Esophagus muscularis mucosa (tissue), 4 donors: ENCODE data around the gene TIGD4. TPM values are rescaled to one million over a fixed set of nuclear protein-coding genes. Genes with fewer than 3 reads are reported as not detected.

Experiments
- DNase-seq: peaks from one replicate; pipeline ENCODE4 v3.0.0-alpha.2; 2017; ENCODE audit errors: extremely low spot score
- H3K27ac ChIP-seq, 4 donors: fragments of 200-600 bp; sonication (generic); replicated peaks in 1 of 4; 1 replicate in 3 of 4; 2 replicates in 1 of 4; pipeline ENCODE4 v1.5.1; 2016 to 2019; ENCODE audit warnings: mild to moderate bottlenecking in 1 of 4
- H3K27me3 ChIP-seq, 4 donors: fragments of 200-600 bp; sonication (generic); one replicate each; pipeline versions ENCODE4 v1.5.1 to v1.6.0; 2016 to 2019
- H3K36me3 ChIP-seq, 4 donors: fragments of 200-600 bp; sonication (generic); one replicate each; pipeline ENCODE4 v1.5.1; 2016 to 2019
- H3K4me1 ChIP-seq, 4 donors: fragments of 200-600 bp; sonication (generic); one replicate each; pipeline ENCODE4 v1.5.1; 2016 to 2019
- H3K4me3 ChIP-seq, 4 donors: fragments of 200-600 bp; sonication (generic); 1 replicate in 2 of 4; 2 replicates in 2 of 4; pipeline ENCODE4 v1.5.1; 2016 to 2019; ENCODE audit warnings: mild to moderate bottlenecking in 4 of 4, moderate library complexity in 1 of 4
- H3K9me3 ChIP-seq, 4 donors: fragments of 200-600 bp; sonication (generic); 1 replicate in 3 of 4; 2 replicates in 1 of 4; pipeline ENCODE4 v1.5.1; 2016 to 2019
- EP300 ChIP-seq: sonication (generic); formaldehyde crosslinking; IDR thresholded peaks from one replicate; pipeline ENCODE4 v1.6.1; 2017; ENCODE audit warnings: antibody characterized with exemption
- POLR2A ChIP-seq: fragments of 450-650 bp; IDR thresholded peaks from one replicate; pipeline ENCODE4 v1.6.1; 2017; ENCODE audit warnings: antibody characterized with exemption, moderate library complexity, mild to moderate bottlenecking, low read depth
- POLR2AphosphoS5 ChIP-seq, 2 donors: sonication (generic); formaldehyde crosslinking; IDR thresholded peaks; one replicate each; pipeline ENCODE4 v1.6.1; 2017; ENCODE audit warnings: antibody characterized with exemption in 2 of 2
- WGBS: methylation state at CpG from one replicate; pipeline ENCODE4 v1.1.5; 2018; 5-methylcytosine and 5-hydroxymethylcytosine counted together
- intact Hi-C: fragments of 100-400 bp; cut with DNase I; formaldehyde crosslinking; loops from one replicate; pipeline ENCODE4 v1.15.1; 2023
- total RNA-seq, 4 donors: library from RNA; depleted of rRNA; stranded (reverse); fragments of >200 nt; gene quantifications; one replicate each; pipeline versions ENCODE4 v1.1.0 to v1.2.1, GENCODE V29; 2016
- TF ChIP-seq, protein P1 (sequence below), 3 experiments: fragments of 200-600 bp in 2 of 3; fragments of 450-650 bp in 1 of 3; sonication (generic) in 2 of 3; IDR thresholded peaks; one replicate each; pipeline ENCODE4 v1.5.1; 2017 to 2019; ENCODE audit warnings: antibody characterized with exemption in 3 of 3, mild to moderate bottlenecking in 2 of 3, moderate library complexity in 1 of 3

Gene TIGD4
- total RNA-seq, 4 donors from 2014 or later: 0.17 to 0.52 (median 0.37) TPM

DNA sequence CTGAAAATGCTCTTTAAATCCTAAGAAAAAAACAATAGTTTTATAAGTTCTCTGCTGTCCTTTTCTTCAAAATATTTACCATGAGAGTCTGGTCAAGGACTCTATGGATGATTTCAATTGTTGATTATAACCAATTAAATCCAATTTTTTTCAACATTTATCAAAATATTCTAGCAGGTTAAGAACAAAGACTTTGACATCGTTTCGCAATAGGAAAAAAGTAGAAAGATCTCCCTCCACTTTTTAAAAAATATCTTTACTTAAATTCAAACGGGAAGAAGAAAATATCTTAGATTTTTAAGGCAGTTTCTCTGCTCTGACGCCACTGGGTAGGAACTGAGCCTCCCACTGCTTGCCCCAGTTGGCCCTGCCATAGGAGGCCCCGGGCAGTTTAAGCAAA is 55.0 kb downstream of the TIGD4 start:
- DNase-seq: no peak
- Histone ChIP-seq H3K27ac (no peak overlapping the region), H3K9me3 (no peaks in the 10 kb centered on the region), H3K36me3 (no peaks in the 10 kb centered on the region), H3K4me3 (no peak overlapping the region), H3K27me3 (no peaks in the 10 kb centered on the region), H3K4me1 (no peaks in the 10 kb centered on the region)
- intact Hi-C loops: no loop called here
- TF ChIP-seq EP300 (no peak), POLR2A (no peak), POLR2AphosphoS5 (IDR thresholded peaks at IDR 0.05) (no peak)
- TF ChIP-seq, protein P1, sequence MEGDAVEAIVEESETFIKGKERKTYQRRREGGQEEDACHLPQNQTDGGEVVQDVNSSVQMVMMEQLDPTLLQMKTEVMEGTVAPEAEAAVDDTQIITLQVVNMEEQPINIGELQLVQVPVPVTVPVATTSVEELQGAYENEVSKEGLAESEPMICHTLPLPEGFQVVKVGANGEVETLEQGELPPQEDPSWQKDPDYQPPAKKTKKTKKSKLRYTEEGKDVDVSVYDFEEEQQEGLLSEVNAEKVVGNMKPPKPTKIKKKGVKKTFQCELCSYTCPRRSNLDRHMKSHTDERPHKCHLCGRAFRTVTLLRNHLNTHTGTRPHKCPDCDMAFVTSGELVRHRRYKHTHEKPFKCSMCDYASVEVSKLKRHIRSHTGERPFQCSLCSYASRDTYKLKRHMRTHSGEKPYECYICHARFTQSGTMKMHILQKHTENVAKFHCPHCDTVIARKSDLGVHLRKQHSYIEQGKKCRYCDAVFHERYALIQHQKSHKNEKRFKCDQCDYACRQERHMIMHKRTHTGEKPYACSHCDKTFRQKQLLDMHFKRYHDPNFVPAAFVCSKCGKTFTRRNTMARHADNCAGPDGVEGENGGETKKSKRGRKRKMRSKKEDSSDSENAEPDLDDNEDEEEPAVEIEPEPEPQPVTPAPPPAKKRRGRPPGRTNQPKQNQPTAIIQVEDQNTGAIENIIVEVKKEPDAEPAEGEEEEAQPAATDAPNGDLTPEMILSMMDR (IDR thresholded peaks at IDR 0.05): no peak
- WGBS: 78% methylated on average over 5 of the region's 5 CpGs

DNA sequence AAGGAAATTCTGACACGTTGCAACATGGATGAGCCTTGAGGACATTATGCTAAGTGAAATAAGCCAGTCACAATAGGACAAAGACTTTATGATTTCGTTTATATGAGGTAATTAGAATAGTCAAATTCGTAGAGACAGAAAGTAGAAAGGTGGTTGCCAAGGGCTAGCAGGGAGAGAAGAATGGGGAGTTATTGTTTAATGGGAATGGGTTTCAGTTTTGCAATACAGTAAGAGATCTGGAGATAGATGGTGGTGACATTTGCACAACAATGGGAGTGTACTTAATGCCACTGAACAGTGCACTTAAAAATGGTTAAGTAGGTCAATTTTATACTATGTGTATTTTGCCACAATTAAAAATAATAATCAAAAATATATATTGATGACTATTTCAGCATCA is 56.3 kb downstream of the TIGD4 start:
- 82% methylated on average over 3 of the region's 3 CpGs for WGBS
- Histone ChIP-seq H3K9me3 (no peaks in the 10 kb centered on the region), H3K4me3 (no peak overlapping the region), H3K27ac (no peak overlapping the region), H3K36me3 (no peaks in the 10 kb centered on the region), H3K4me1 (no peaks in the 10 kb centered on the region), H3K27me3 (no peaks in the 10 kb centered on the region)
- TF ChIP-seq POLR2AphosphoS5 (IDR thresholded peaks at IDR 0.05) (no peak), EP300 (no peak), POLR2A (no peak)
- TF ChIP-seq, protein P1 (IDR thresholded peaks at IDR 0.05): no peak
- intact Hi-C loops: no loop called here
- DNase-seq: no peak

DNA sequence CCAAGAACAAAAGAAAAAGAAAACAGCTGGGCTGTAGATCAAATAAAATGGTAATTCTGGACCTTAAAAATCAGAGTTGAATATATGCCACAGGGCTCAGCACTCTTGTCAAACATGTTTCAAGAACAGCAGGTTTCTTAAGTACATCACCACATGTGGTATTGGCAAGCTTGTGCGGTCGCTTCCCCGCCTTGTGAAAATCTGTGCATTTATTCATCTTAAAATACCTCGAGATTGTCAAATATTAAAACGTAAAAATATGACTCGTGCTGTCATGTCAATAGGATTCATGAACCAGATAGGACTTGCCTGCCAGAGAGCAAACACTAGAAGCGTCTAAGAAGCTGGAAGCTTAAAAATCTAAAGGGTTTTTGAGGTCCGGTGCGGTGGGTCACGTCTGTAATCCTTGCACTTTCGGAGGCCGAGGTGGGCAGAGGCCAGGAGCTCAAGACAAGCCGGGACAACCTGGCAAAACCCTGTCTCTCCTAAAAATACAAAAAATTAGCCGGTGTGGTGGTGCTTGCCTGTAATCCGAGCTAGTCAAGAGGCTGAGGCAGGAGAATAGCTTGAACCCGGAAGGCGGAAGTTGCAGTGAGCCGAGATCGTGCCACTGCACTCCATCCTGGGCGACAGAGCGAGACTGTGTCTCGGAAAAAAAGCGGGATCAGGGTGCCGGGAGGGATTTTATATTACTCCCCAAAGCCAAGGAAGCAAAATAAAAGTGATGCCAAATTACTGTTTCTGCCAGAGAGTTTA is 59.6 kb downstream of the TIGD4 start:
- TF ChIP-seq POLR2A: no peak
- TF ChIP-seq, protein P1 (IDR thresholded peaks at IDR 0.05): no peak
- TF ChIP-seq EP300: no peak
- TF ChIP-seq POLR2AphosphoS5 (IDR thresholded peaks at IDR 0.05): no peak
- peak; percentile 60 for DNase-seq
- 68% methylated on average over 24 of the region's 24 CpGs for WGBS
- Histone ChIP-seq H3K4me1 (no peaks in the 10 kb centered on the region), H3K9me3 (no peaks in the 10 kb centered on the region), H3K4me3 (no peak overlapping the region), H3K27ac (no peak overlapping the region), H3K36me3 (no peaks in the 10 kb centered on the region), H3K27me3 (no peaks in the 10 kb centered on the region)
- intact Hi-C loops: no loop called here

Other genes with a start within 250 kb of the TIGD4 start
- 10 to 100 TPM; 63.1 to 97.6 (median 70.7) TPM for gene FBXW7, start 243.6 kb downstream of the TIGD4 start, total RNA-seq
- gene TMEM154, start 99.7 kb downstream of the TIGD4 start, total RNA-seq: 1 to 10 TPM; 1.1 to 2.9 (median 2.3) TPM
- gene ARFIP1, start 224 bp upstream of the TIGD4 start, total RNA-seq: 10 to 100 TPM; 26.3 to 36.1 (median 30.6) TPM
- 1 to 10 TPM in 3 of 4 donors, under 1 TPM in 1; 0.83 to 2.1 (median 1.6) TPM for gene FHDC1, start 156.6 kb upstream of the TIGD4 start, total RNA-seq